Stimulated activated CD8-positive, alpha-beta memory T cell treated with anti-CD3 and anti-CD28 coated beads, Interleukin-7, amount 100 ng/mL, for 1 hour (primary cell): ENCODE measurements around the gene ZNF490.
"Not testable (repeated sequence)": the region's sequence is repeated elsewhere in the genome, so short reads cannot be mapped to it uniquely, and the experiment has no call there.

ENCODE experiments used
- DNase-seq, 2 donors: peaks; one replicate each; pipeline ENCODE4 v3.0.0-alpha.2; 2020; ENCODE audit warnings: low read depth in 2 of 2

The ZNF490 gene

DNA sequence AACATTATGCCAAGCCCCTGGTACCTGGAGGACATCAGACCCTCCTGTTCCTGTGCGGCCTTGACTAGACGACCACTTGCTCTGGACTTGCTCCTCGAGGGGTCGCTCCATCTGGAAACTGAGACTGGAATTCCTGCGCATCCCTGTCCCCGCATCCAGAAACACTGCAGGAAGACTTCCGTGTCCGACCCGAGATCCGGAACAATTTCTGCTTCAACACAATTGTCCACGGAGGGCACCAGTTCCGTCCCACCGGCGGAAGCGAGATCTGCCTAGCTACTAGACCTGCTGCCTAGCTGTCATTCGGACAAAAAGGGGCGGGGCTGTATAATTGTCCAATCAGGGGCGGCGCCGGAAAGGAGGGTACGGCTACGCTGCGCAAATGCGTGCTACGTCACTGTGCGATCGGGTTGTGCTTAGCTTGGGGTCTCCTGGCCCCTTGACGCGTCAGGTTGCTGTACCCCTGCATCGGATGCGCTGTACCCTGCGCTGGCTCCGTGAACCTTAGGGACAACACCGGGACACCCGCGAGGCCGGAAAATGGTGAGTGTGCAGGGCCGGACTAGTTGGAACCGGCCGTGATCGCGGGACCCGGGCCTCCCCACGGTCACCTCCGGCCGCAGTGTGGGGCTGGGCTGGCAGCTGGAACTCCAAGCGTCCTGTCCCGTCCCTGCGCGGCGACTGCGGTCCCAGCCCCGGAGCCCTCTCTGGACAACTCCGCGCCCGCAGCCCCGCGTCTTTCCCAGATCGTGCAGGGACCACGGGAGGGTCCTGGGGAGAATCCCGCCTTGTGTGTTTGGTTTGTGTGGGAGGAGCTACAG lies at the start of gene ZNF490, which contains the start of gene ZNF791:
Gene ZNF490, minus strand, starts transcription at position 274 of the 821 bp plus-strand sequence. Its CDS starts 133 bp downstream, at position 141.
Gene ZNF791, plus strand, starts transcription at position 381 of the 821 bp plus-strand sequence. Its CDS starts 160 bp downstream, at position 541.
- DNase-seq = peak; percentile 89 to 93

DNA sequence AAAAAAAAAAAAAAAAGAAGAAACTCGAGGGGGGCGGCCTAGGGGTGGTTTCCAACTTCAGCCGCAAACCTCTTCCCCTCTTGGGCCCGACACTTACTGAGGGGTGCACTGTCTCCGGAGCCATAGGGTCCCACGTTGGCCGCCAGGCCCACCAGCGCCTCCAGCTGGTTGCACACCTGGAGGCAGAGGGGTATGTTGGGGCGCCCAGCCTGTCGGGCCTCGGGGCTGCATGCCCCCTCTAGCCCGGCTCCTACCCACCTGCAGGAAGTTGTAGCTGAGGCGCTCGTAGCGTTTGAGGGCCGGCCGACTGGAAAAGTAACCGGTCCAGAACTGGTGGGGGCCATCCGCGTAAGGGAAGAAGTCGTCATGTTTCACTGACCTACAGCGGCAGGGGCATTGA lies 47.4 kb upstream of the ZNF490 start:
- DNase-seq = no peak

DNA sequence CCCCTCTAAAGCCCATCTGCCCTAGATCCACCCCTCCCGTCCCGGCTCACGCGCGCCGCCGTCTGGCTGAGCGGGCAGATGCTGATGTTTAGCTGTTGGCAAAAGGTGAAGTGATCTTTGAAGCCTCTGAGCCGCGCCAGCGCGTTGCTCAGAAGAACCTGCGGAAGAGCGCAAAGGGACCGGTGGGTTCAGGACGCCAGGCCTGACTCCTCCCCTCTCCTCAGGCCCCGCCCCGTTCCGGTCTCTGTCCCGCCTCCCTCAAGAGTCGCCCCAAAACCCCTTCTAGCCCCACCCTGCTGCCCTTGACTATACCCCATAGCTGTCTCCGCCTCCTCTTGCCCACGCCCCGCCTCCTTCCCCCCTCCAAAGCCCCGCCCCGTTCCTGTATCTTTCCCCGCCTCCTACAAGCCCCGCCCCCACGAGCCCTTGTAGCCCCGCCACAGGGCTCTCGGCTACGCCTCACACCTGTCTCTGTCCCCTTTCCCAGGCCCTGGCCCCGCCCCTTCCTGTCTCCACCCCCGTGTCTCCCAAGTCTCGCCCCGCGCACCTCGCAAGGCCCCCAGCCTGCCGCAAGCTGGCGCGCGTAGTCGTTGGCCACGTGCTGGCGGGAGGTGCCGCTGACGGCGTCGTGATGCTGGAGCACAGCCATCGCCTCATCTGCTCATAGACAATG lies 46.4 kb upstream of the ZNF490 start:
- no peak for DNase-seq

DNA sequence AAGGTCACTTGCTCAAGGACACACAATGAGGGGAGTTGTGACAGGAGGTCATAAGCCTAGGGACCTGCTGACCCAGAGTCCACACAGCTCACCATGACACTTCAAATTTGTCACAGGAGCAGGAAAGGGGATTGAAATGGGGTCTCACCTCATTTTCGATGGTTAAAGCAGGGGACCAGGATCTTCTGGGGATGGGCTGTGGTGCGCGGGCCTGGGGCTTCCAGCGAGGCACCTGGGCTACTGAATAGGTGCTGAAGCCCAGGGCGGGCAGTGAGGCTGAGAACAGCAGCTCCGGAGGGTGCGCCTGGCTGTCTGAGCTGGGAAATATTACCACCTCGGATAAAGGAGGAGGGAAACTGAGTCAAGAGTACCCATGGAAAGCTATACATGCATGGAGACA lies 44.9 kb upstream of the ZNF490 start:
- DNase-seq = no peak

DNA sequence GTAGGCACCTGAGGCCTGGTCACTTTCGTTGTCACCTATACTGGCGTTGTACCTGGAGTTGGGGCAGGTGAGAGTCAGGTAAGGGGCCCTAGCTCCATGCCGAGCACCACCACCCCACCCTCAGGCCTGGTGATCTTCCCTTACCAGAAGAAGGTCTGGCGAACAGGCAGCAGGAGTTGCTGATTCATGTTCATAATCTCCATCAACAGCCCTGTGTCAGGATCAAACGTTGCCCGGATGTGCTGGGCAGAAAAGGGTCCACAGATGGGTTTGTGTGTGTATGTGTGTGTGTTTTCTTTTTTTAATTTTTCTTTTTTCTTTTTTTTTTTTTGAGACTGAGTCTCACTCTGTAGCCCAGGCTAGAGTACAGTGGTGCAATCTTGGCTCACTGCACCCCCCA lies 41.6 kb upstream of the ZNF490 start:
- no peak for DNase-seq

DNA sequence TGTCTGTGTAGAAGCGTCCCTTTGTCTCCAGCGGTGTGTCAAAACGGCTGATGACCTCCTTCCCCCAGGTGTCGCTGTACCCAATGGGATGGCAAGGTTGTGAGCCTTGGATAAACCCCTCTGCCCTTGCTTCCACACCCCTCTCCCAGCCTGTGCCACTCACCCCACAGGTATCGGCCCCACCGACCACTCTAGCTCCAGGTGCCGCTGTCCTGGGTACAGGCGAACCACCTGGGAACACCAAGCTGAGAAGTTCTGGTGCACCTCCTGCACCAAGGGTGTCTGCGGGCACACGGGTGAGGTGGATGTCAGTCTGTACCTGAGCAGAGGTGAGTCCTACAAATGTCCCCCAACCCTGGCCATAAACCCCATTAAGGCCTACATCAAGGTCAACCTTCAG lies 39.3 kb upstream of the ZNF490 start:
- DNase-seq = no peak

DNA sequence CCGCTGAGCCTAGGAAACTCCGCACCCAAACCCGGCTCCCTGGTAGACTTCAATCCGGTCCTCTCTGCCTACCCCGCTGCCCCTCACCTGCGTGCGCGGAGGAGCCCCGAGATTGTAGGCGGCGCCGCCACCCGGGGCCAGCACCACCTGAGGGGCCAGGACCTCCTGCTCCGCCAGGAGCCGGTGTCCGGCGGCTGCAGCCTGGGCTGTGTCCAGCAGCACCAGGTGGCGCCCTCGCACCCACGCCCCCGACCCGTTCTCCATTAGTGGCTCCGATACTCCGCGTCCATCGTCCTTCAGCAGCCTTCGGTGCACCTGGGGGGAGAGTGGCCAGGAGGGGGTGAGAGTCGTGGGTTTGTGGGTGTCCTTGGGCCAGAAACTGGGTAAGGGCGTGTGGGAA lies 37.5 kb upstream of the ZNF490 start:
- no peak for DNase-seq

DNA sequence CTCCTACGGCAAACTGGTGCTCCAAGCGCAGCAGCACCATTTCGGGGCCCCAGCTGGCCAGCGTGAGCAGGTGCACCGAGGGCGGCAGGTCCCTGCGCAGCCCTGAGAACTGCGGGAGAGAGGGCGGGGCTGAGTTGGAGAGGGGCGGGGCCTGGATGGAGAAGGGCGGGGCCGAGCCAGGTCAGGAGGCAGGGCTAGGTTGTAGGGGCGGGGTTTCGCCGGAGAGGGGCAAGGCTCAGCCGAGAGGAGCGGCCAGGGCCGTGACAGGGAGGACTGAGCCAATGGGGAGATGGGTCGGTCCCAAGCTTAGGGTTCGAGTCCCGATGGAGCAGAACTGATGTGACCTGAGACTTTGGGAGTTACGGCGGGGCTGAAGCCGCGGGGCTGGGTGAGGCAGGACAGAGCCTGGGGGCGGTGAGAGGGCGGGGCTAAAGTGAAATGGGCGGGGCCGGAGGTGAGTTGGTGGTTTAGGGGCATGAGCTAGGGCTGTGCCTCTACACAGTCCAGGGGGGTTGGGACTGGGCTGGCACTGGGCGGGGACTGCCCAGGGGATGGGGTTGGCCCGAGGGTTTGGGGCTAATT lies 37.0 kb upstream of the ZNF490 start:
- DNase-seq = no peak

DNA sequence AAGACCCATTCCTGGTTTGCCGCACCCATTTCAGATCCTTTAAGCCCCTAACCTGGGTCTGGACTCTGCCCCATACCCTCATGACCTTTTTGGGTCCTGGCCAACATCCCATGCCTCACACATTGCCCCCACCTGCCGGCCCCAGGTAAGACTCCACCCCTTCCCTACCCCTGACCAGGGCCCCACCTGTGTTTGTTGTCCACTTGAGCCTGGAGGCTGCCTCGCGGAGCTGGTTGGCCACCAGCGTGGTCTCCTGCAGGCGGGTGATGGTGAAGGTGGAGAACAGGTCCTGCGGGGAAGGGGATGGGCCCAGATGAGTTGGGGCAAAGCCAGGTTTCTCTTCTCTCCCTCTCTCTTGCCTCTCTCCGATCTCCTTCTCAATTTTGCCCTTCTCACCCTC lies 36.4 kb upstream of the ZNF490 start:
- DNase-seq = no peak

DNA sequence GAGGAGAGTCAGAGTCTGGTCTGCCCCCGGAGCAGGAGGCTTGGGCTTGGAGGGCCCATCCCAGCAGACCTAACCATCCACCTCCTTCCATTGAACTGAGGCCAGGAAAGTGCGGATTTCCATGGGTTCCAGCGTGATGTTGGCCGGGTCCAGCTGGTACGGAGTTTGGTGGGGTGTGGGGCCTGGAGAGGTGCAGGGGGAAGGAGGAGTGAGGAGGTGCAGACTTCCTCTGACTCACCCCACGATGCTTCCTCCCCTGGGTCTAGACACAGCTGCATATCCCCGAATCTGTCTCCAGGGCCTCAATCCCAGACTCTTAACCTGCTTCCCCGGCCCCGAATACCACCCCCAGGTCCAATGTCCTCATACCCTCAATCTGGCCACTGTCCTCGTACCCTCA lies 35.9 kb upstream of the ZNF490 start:
- no peak for DNase-seq

DNA sequence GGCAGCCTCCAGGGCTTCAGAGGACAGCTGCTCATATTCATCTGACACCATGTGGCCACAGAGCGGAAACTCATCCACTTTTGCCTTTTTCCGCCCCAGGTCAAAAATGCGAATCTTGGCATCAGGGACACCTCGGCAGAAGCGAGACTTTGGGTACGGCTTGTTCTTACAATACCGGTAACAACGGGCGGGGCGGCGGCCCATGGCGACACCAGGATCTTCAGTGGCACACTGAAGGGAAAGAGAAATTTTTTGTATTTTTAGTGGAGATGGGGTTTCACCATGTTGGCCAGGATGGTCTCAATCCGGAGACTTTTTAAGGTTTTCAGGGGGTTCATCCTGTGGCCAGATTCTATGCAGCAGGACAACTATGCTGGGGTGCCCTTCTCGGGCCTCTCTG lies 33.1 kb upstream of the ZNF490 start:
- not testable (repeated sequence) for DNase-seq

DNA sequence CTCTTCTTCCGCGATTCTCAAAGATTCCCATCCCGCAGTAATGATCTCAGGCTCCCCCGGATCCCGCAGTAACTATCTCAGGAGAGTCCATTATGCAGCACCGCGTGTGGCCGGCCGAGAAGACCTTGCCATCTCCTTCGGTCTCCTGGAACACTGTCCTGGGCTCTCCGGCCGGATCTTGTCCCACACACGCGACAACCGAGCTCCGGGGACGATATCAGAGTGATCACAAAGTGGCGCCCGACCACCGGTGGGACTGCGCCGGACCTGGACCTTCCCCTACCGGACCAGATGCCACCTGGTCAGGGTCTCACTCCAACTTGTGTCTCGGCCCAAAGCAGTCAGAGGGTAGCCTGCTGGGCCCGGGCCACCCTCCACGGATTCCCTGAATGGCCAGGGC lies 31.9 kb upstream of the ZNF490 start:
- DNase-seq = no peak

DNA sequence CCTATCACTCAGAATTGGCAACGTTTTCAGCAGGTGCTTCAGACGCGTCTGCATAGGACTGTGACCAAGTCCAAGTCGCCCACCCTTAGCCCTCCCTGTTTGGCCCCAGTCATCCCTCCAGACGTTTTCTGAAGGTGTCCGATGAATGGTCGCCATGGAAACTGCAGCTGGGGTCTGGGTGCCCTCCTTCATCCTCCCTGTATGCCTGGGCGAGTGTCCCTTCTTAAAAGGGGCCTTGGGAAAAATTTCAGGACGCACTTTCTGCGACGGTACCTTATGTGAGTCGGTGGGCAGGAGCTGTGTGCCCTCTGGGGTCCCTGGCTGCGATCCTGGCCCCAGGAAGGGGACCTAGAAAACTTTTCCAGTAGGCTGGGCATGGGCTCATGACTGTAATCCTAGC lies 30.8 kb upstream of the ZNF490 start:
- no peak for DNase-seq

DNA sequence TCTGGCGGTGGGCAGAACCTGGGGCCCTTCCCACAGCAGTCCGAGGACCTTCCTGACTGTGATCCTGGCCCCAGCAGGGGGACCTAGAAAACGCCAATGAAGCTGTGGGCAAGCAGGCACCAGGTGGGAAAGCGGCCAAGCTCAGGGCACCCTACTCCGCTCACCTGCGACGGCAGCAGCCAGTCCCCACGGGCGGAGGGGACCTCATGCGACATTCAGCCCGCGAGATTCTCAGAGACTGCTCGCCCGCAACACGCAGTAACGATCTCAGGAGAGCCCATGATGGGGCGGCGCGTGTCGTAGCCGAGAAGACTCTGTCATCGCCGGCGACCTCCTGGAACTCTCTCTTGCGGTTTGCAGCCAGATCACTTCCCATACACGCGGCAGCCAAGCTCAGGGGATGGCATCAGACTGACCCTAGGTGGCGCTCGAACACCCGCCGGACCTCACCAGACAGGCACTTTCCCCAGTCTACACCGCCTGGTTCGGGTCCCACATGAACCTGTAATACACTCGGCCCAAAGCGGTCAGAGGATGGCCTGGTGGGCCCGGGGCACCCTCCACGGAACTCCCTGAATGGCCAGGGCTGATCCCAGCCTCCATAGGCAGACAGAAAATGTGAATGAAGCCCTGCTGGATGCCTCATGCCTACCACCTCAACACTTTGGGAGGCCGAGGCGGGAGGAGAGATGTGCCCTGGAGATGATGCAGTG lies 29.4 kb upstream of the ZNF490 start:
- peak; percentile 66 to 71 for DNase-seq

DNA sequence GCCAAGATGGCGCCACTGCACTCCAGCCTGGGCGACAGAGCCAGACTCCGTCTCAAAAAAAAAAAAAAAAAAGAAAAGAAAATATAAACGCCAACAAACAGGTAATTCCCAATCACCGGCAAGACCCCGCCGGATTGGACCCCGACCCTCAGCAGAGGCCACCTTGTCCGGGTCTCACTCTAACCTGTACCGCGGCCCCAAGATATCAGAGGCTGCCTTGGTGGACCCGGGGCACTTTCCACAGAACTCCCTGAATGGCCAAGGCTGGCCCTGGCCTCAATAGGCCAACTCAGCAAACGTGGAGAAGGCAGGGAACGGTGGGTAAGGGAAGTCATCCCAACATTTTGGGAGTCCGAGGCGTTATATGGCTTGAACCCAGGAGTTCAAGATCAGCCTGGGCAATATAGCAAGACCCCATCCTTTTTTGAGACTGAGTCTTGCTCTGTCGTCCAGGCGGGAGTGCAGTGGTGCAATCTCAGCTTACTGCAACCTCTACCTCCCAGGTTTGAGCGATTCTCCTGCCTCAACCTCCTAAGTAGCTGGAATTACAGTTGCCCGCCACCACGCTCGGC lies 28.1 kb upstream of the ZNF490 start:
- DNase-seq = no peak

DNA sequence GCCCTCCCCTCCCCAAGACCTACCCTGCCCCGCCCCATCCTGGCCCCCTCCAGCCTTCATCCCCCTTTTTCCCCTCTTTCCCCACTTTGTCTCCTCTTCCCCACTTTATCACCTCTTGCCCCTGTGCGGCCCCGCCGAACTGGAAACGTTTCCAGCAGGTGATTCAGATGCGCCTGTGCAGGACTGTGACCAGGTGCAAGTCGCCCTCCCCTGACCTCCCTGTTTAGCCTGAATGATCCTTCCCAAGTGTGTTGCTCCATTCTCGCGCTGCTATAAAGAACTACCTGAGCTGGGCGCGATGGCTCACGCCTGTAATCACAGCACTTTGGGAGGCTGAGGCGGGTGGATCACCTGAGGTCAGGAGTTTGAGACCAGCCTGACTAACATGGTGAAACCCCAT lies 26.0 kb upstream of the ZNF490 start:
- no peak for DNase-seq

DNA sequence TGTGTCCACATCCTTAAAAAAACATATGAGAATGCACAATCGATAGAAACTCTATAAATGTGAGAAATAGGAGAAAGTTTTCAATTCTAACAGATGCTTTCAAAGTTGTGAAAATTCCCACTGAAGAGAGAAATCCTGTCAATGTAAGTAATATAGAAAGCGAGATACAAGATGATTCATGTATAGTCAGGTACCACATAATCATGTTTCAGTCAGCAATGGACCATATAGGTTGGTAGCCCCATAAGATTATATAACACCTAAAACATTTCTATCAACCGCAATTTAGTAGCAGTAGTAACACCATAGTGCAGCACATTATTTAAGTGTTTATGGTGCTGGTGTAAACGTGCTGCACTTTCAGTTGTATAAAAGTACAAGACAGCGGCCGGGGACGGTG lies 18.6 kb upstream of the ZNF490 start:
- DNase-seq = no peak

DNA sequence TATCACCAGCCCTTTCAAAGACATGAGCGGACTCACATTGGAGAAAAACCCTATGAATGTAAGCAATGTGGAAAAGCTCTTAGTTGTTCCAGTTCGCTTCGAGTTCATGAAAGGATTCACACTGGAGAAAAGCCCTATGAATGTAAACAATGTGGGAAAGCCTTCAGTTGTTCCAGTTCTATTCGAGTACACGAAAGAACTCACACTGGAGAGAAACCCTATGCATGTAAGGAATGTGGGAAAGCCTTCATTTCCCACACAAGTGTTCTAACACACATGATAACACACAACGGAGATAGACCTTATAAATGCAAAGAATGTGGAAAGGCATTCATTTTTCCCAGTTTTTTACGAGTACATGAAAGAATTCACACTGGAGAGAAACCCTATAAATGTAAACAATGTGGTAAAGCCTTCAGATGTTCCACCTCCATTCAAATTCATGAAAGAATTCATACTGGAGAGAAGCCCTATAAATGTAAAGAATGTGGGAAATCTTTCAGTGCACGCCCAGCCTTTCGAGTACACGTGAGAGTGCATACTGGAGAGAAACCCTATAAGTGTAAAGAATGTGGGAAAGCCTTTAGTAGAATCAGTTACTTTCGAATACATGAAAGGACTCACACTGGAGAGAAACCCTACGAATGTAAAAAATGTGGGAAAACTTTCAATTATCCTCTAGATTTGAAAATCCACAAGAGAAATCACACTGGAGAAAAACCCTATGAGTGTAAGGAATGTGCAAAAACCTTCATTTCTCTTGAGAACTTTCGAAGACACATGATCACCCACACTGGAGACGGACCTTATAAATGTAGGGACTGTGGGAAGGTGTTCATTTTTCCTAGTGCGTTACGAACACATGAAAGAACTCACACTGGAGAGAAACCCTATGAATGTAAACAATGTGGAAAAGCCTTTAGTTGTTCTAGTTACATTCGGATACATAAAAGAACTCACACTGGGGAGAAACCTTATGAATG lies 17.7 kb upstream of the ZNF490 start:
- no peak for DNase-seq

DNA sequence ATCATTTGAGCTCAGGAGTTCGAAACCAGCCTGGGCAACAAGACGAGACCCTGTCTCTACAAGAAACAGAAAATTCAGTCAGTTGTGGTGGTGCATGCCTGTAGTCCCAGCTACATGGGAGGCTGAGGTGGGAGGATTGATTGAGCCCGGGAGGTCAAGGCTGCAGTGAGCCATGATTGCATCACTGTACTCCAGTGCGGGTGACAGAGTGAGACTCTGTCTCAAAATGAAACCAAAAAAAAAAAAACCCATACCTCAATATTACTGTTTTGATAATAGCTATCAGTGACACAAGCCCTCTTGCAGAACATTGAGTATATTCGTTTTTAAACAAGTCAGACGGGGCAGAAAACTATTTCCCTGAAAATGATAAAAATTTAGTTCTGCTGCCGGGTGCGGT lies 16.3 kb upstream of the ZNF490 start:
- no peak for DNase-seq

DNA sequence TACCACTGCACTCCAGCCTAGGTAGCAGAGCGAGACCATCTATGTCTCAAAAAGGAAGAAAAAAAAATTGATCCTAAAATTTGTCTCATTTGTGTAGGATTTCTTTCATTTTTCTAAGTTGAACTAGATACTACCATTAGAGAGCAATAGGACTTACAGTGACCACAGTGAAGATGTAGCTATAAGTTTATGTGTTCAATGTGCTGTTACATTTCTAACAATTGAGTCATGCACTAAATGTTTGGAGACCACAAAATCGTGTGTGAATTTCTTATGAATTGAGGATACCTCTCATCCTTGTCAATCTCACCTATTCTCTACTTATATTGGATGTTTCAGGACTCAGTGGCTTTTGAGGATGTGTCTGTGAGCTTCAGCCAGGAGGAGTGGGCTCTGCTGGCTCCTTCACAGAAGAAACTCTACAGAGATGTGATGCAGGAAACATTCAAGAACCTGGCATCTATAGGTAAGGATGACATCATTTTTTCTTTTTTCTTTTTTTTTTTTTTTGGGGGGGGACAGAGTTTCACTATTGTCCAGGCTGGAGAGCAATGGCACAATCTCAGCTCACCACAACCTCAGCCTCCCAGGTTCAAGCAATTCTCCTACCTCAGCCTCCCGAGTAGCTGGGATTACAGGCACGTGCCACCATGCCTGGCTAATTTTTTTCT lies 12.9 kb upstream of the ZNF490 start:
- DNase-seq = no peak
